ENCODE measurements around the gene ICA1.
"Not testable (repeated sequence)": the region's sequence is repeated elsewhere in the genome, so short reads cannot be mapped to it uniquely, and the experiment has no call there.

Gene ICA1

GRCh38 chr7:8128449-8129317 is 133.3 kb downstream of the ICA1 start:
- no peak for DNase-seq

GRCh38 chr7:8126601-8127167 is 135.3 kb downstream of the ICA1 start:
- no peak for DNase-seq

- DNase-seq: no peak
These were observed 136.1 kb downstream of the ICA1 start for GRCh38 chr7:8125680-8126444.

- no peak for DNase-seq
These were observed 140.7 kb downstream of the ICA1 start for GRCh38 chr7:8121243-8121642.

GRCh38 chr7:8120390-8121058 is 141.4 kb downstream of the ICA1 start:
- DNase-seq: no peak

GRCh38 chr7:8119262-8119661 is 142.7 kb downstream of the ICA1 start:
- no peak for DNase-seq

GRCh38 chr7:8117195-8117594 is 144.8 kb downstream of the ICA1 start:
- DNase-seq: no peak

GRCh38 chr7:8115547-8116402 is 146.2 kb downstream of the ICA1 start:
- DNase-seq: no peak

- no peak for DNase-seq
These were observed 147.8 kb downstream of the ICA1 start for GRCh38 chr7:8114175-8114574.

GRCh38 chr7:8113184-8113583 is 148.8 kb downstream of the ICA1 start:
- no peak for DNase-seq

GRCh38 chr7:8112685-8113084 is 149.3 kb downstream of the ICA1 start:
- no peak for DNase-seq

- DNase-seq: no peak
These were observed 150.5 kb downstream of the ICA1 start for GRCh38 chr7:8111282-8111960.

GRCh38 chr7:8109196-8110022 is 152.6 kb downstream of the ICA1 start:
- DNase-seq: no peak

- DNase-seq: no peak
These were observed 156.4 kb downstream of the ICA1 start for GRCh38 chr7:8105449-8106095.

GRCh38 chr7:8103282-8103681 is 158.7 kb downstream of the ICA1 start:
- DNase-seq: no peak

- DNase-seq: not testable (repeated sequence)
These were observed 160.7 kb downstream of the ICA1 start for GRCh38 chr7:8101292-8101691.

GRCh38 chr7:8094164-8095140 is 167.5 kb downstream of the ICA1 start:
- no peak for DNase-seq

GRCh38 chr7:8092140-8092539 is 169.8 kb downstream of the ICA1 start:
- DNase-seq: no peak
